Measurements from ENCODE around the gene TXNDC12. TPM values are rescaled to one million over a fixed set of nuclear protein-coding genes. Genes with fewer than 3 reads are reported as not detected.
"Not testable (repeated sequence)": the region's sequence is repeated elsewhere in the genome, so short reads cannot be mapped to it uniquely, and the experiment has no call there.

TXNDC12 gene
- total and polyA plus RNA-seq, 12 donors, result 15.6 to 34.9 (median 27.3) TPM

DNA sequence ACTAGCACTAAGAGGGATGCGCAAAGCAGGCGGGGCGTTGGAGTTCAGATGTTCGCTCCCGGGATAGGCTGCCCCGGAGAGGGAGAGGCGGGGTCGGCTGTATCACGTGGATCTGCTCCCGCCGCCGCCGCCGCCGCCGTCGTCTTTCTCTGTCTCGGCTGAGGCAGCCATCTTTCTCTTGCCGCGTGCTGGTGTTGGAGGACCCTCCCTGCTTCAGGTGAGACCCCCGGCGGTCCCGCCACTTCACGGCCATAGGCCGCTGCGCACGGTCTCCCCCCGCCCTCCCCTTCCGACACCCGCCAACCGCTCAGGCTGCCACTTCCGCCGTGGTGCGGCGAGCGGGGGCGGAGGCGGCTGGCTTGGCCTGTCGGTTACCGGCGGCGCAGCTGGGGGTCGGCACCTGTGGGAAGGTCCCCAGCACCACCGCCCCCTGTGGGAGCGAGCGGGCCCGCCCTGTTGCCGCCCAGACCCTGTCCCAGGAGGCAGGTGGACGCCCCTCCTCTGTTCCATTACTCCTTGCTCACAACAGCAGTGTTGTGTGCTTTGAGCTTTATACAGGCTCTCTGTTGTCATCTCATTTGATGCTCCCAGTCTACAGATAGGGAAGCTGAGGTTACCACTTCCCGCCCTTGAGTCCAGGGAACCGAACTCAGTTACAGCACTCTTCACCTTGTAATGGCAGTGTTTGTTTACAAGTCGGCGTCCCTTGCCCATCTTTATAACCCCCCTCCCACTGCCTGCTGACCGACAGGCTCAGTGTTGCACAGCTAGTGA is 1.4 kb upstream of the TXNDC12 start, which contains the start of gene BTF3L4:
TSS of gene BTF3L4 (plus strand) at position 133 of the 774 bp plus-strand sequence. CDS start 3,553 bp downstream, outside the sequence.
- peak within 1 kb of the TSS; percentile 73 to 99 (median 90) for H3K4me3 ChIP-seq
- no peaks in the 10 kb centered on the region for H3K9me3 ChIP-seq
- WGBS, 2 donors, result 0 to 1% methylated on average over 46 to 54 of the region's 54 CpGs
- H3K27me3 ChIP-seq, result no peaks in the 10 kb centered on the region
- H3K36me3 ChIP-seq, result peaks cover 0 to 40% (median 14%) of the 10 kb centered on the region in 9 donors
- ATAC-seq (peak; percentile 97 to 99 (median 98)), DNase-seq (peak; percentile 93 to 96)
- TF ChIP-seq, protein P1, sequence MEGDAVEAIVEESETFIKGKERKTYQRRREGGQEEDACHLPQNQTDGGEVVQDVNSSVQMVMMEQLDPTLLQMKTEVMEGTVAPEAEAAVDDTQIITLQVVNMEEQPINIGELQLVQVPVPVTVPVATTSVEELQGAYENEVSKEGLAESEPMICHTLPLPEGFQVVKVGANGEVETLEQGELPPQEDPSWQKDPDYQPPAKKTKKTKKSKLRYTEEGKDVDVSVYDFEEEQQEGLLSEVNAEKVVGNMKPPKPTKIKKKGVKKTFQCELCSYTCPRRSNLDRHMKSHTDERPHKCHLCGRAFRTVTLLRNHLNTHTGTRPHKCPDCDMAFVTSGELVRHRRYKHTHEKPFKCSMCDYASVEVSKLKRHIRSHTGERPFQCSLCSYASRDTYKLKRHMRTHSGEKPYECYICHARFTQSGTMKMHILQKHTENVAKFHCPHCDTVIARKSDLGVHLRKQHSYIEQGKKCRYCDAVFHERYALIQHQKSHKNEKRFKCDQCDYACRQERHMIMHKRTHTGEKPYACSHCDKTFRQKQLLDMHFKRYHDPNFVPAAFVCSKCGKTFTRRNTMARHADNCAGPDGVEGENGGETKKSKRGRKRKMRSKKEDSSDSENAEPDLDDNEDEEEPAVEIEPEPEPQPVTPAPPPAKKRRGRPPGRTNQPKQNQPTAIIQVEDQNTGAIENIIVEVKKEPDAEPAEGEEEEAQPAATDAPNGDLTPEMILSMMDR (IDR thresholded peaks at IDR 0.05), result peak in 2 of 9 donors; percentile 1 to 12
- peak within 1 kb of the TSS; percentile 73 to 97 (median 90) for H3K27ac ChIP-seq
- H3K4me1 ChIP-seq, result peaks cover 2 to 53% (median 37%) of the 10 kb centered on the region in 9 donors
- intact Hi-C loops (cut with DNase I), result loop anchor here in 1 of 10 donors (5.0 kb wide), 1 partner anchor 179 kb away; the partner anchor contains the start of gene NRDC

DNA sequence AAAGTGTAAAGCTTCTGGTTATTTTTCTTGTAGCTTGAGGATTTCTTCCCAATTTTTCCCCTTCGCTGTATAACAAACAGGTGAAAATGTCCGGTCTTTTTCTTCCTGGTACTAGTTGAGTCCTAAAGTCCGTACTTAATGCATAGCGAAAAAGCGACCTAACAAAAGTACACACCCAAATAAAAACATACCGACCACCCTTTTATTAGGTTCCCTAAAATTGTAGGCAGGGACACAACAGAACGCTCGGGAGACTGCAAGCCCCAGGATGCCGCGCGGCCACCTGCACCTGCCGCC is 823 bp upstream of the TXNDC12 start:
- ATAC-seq (no peak), DNase-seq (no peak)
- Histone ChIP-seq H3K36me3 (peaks cover 0 to 40% (median 10%) of the 10 kb centered on the region in 9 donors), H3K27me3 (no peaks in the 10 kb centered on the region), H3K4me3 (peak overlapping the region; percentile 67 to 99 (median 90)), H3K9me3 (no peaks in the 10 kb centered on the region), H3K4me1 (peaks cover 2 to 53% (median 37%) of the 10 kb centered on the region in 9 donors), H3K27ac (peak overlapping the region; percentile 73 to 97 (median 90))
- intact Hi-C loops (cut with DNase I), result loop anchor here in 1 of 10 donors (5.0 kb wide), 1 partner anchor 179 kb away; the partner anchor contains the start of gene NRDC
- TF ChIP-seq, protein P1 (IDR thresholded peaks at IDR 0.05), result no peak
- 0 to 1% methylated on average over 12 of the region's 12 CpGs for WGBS, 2 donors

DNA sequence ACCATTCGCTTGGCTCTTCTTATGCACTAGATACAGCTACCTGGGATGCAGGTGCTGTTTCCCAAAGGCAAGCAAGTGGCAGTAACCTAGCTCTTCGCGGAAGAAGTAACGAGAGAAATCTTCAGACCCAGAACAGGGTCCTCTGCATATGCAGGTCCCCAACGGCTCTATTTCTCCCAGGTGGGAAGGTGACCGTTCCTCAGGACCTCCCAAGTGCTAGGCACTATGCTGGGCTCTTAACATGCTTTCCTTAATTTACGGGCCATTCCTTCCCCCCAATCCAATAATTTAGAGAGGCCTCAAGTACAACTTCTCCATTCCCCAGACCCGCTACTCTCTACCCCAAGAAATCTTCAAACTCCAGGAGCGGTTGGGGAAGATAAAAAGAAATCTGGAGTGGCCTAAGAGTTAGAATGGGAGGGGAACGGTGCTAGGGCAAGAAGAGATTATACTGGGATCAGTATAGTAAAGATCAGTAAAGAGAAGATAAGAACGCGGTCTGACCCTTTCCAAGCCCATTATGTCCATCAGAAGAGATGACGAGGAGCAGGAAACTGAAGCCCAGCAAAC is 410 bp downstream of the TXNDC12 start:
- peak overlapping the region; percentile 73 to 97 (median 90) for H3K27ac ChIP-seq
- H3K9me3 ChIP-seq, result no peaks in the 10 kb centered on the region
- H3K4me3 ChIP-seq, result peak overlapping the region; percentile 67 to 99 (median 90)
- H3K36me3 ChIP-seq, result peaks cover 0 to 34% (median 0%) of the 10 kb centered on the region in 9 donors
- peaks cover 2 to 50% (median 37%) of the 10 kb centered on the region in 9 donors for H3K4me1 ChIP-seq
- TF ChIP-seq, protein P1 (IDR thresholded peaks at IDR 0.05), result no peak
- no peaks in the 10 kb centered on the region for H3K27me3 ChIP-seq
- ATAC-seq (no peak), DNase-seq (no peak)
- intact Hi-C loops (cut with DNase I), result loop anchor here in 1 of 10 donors (5.0 kb wide), 1 partner anchor 177 kb away; the partner anchor contains the start of gene NRDC
- WGBS, 2 donors, result 2 to 5% methylated on average over 13 of the region's 13 CpGs

DNA sequence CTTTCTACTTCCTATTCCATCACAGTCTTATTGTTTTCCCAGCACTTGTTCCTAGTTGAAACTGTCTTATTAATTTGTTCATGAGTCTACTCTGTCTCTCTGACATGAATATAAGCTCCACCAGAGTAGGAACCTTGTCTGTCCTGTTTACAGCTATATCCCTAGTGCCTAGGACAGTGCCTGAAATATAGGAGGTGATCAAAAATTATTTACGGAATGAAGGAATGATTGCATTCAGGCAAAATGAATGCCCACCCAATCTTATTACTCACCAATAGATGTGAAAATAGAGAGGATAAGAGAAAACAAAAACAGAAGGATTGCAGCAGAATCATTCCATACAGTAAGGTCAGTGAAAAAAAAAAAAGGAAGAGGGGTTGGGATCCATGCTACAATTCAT is 1.1 kb downstream of the TXNDC12 start:
- intact Hi-C loops (cut with DNase I), result no loop called here
- no peaks in the 10 kb centered on the region for H3K9me3 ChIP-seq
- 97 to 100% methylated on average over 1 of the region's 1 CpG for WGBS, 2 donors
- H3K36me3 ChIP-seq, result peaks cover 0 to 32% (median 0%) of the 10 kb centered on the region in 9 donors
- DNase-seq (no peak), ATAC-seq (no peak)
- peak overlapping the region in 7 of 10 donors; percentile 73 to 99 (median 90) for H3K4me3 ChIP-seq
- peaks cover 2 to 42% (median 30%) of the 10 kb centered on the region in 9 donors for H3K4me1 ChIP-seq
- TF ChIP-seq, protein P1 (IDR thresholded peaks at IDR 0.05), result no peak
- no peak overlapping the region for H3K27ac ChIP-seq
- H3K27me3 ChIP-seq, result no peaks in the 10 kb centered on the region

DNA sequence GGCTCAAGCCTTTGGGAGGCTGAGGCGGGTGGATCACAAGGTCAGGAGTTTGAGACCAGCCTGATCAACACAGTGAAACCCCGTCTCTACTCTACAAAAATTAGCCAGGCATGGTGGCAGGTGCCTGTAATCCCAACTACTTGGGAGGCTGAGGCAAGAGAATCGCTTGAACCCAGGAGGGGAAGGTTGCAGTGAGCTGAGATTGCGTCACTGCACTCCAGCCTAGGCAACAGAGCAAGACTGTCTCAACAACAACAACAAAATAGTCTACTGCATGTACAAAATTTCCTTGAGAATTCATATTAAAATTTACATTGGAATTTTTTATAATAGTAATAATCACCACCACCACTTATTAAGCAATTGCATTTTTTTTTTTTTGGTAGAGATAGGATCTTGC is 5.7 kb downstream of the TXNDC12 start:
- H3K4me1 ChIP-seq, result peaks cover 1 to 12% (median 8%) of the 10 kb centered on the region in 9 donors
- H3K4me3 ChIP-seq; H3K27ac ChIP-seq; intact Hi-C loops (cut with DNase I); DNase-seq; H3K27me3 ChIP-seq; ATAC-seq; H3K9me3 ChIP-seq: not testable (repeated sequence)
- 98 to 99% methylated on average over 4 of the region's 4 CpGs for WGBS, 2 donors
- peaks cover 0 to 43% (median 0%) of the 10 kb centered on the region in 9 donors for H3K36me3 ChIP-seq

DNA sequence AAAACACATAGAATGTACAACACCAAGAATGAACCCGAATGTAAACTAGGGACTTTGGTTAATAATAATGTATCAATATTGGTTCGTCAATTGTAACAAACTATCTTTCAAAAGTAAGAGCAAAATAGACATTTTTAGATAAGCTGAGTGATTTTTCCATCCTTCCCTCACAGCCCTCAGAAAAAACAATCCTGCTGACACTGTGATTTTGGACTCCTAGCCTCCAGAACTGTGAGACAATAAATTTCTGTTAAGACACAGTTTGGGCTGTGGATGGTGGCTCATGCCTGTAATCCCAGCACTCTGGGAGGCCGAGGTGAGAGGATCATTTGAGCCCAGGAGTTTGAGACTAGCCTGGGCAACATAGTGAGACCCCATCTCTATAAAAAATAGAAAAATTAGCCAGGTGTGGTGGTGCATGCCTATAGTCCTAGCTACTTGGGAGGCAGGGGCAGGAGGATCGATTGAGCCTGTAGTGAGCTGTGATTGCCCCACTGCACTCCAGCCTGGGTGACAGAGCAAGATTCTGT is 9.3 kb downstream of the TXNDC12 start:
- peaks cover 0 to 31% (median 5%) of the 10 kb centered on the region in 9 donors for H3K36me3 ChIP-seq
- DNase-seq; H3K4me3 ChIP-seq; ATAC-seq; H3K27ac ChIP-seq; H3K27me3 ChIP-seq; H3K9me3 ChIP-seq; intact Hi-C loops (cut with DNase I); H3K4me1 ChIP-seq: not testable (repeated sequence)
- WGBS, 2 donors, result 96 to 98% methylated on average over 4 of the region's 4 CpGs
